Stimulated activated CD8-positive, alpha-beta memory T cell treated with anti-CD3 and anti-CD28 coated beads, Interleukin-4, amount 100 ng/mL, for 48 hours (primary cell): ENCODE data around the gene DCHS2.

ENCODE experiments used
- DNase-seq: peaks from one replicate; pipeline ENCODE4 v3.0.0-alpha.2; 2020

Gene DCHS2

DNA sequence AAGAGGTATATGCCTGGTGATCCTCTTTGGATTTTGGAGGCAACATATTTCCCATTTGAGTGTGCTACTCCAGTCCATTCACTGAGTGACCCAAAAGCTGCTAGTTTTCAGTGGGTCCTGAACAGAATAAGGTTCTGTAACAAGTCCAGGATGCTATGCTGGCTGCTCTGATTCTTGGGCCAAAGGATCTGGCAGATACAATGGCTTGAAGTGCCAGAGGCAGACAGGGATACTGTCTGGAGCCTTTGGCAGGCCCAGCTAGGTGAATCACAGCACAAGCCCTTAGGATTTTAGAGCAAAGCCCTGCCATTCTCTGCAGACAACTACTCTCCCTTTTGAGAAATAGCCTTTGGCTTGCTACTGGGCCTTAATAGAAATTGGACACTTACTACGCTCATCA, 40.6 kb downstream of the DCHS2 start:
- no peak for DNase-seq

DNA sequence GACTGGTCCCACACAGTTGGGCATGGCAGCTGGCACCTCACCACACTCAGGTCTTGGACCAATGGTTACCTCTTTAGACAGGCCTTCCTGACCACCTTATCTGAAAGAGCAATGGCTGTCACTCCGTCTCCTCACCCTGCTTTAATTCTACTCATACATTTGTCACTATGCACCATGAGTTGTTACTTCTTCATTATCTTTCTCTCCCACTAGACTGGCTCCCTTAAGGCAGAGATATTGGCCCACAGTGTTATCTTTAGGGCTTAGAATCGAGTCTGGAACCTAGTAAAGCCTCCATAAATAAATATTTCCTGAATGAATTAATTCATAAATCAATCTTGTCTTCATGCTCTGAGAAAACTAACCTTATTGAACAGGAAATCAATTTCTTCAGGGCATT, 46.6 kb downstream of the DCHS2 start:
- DNase-seq: no peak

DNA sequence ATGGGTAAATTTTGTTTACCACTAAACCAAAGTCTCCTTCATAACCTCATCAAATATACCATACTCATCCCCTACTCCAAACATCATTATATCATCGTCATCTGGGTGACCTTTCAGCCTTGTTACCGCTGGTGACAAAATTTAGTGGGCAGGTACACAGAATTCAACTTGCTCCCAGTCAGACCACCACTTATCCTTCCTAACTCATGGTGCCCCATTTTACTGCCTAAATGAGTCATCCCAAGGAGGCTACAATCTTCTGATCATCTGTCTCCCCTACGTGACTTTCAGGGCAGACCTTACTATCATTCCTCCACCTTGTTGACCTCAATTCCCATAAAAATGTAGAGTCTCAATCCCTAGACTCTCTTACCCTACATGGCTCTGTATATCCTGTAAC, 49.6 kb downstream of the DCHS2 start:
- DNase-seq: no peak

DNA sequence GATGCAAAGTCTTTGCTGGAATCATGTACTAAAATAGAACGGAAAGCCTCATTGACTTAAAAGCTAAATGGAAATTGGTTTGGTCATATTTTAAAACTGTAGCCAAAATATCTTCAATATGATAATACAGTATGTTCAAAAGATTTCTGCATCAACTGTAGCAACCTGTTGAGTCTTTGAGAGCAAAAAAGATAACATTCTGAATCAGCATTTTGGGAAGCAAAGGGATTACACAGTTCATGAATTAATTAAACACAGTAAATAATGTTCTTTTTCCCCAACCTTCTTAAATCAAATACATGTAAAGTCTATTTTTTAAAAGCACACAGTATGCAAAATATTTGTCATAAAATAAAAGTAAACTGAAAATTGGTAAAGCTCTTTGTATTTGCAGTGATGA, 50.5 kb downstream of the DCHS2 start:
- no peak for DNase-seq

DNA sequence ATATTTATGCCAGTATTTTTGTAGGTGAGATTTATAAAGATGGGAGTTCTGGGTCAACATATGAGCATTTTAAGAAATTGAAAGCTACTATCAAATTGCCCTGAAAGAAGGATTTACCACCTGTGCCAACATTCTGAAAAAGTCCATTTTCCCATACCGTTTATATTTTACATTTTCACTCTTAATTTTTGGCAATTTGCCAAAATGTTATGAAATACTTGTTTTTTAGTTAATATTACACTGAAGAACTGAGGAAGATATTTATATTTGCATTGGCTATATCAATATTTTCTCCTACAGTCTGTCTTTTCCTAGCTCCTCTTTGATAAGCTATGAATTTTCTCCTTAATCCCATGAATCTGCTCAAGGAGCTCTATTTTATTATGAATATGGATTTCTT, 52.4 kb downstream of the DCHS2 start:
- DNase-seq: no peak

DNA sequence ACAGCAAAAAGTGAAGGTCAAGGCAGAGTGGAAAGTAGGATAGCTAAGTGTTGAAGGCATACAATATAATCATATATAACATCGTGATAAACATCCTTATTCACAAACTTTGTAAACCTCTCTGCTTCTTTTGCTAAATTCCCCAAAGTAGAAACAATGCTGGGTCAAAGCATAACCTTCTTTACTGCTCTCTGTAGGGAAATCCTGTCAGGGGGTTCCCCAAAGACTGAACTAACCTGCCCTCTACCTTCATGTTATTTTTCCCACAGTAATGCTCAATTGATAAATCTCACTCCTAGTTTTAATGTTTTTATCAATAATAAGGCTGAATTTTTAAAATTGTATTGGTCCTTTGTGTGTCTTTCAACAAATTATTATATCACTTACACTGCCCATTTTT, 55.7 kb downstream of the DCHS2 start:
- no peak for DNase-seq

DNA sequence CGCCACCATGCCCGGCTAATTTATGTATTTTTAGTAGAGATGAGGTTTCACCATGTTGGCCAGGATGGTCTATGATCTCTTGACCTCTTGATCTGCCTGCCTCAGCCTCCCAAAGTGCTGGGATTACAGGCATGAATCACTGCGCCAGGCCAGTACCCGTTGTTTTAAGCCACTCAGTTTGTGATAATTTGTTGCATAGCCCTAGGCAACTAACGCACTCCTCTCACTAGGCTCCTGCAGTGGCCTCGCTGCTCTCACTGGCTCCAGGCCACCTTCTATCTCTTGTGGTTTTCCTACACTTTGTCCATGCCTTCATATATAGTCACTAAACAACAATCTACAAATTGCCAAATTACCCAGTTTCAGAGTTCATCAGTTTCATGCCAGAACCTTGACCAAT, 58.1 kb downstream of the DCHS2 start:
- DNase-seq: no peak

DNA sequence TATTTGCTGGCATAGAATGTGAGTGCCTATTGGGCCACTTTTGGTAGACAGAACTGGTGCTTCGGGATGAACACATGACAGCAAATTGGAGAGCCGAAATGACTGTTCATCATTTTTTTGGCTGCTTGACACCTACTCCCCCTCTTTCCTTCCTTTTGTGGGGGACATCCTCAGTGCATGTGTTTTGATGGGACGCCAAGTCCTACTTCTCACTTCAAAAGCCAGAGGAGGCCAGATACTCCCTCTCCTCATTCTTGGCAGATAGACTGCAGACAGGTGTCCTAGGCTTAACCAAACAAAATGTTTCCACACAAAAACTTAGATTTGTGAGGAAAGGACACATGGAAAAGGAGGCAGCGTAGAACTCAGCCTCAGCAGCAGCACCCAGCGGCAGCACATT, 62.4 kb downstream of the DCHS2 start:
- no peak for DNase-seq

DNA sequence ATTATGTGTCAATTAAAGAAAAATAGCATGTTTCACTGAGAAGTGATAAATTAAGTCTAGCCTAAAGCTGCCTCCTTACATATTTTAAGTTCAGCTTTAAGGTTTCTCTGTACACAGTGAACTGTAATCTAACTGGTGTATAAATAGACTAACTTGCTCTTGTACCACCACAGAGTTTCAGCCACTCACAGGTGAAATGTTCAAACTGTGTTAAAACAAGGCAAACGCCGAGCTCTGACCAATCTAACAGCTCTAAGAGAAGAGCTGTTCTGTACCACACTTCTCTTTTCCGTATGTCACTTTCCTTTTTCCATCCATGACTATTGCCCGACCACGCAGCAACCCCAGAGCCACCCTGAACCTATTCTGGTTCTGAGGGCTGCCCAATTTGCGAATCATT, 64.5 kb downstream of the DCHS2 start:
- no peak for DNase-seq

DNA sequence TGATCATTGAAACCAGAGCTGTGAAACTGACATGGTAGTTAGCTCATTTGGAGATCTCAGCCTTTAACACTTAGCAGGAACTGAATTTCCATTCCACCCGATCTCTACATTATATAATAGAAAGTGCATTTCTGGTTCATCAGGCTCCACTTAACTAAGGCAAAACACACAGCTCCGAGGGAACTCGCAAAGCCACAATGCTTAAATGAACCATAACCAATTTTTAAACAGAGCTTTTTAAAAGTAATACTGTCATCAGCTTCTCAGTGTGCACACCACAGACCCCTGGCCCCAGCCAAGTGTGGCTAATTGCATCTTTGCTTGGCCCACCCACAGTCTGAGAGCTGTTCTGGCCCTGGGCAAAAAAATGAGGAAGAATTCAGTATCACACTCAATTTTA, 66.1 kb downstream of the DCHS2 start:
- no peak for DNase-seq

DNA sequence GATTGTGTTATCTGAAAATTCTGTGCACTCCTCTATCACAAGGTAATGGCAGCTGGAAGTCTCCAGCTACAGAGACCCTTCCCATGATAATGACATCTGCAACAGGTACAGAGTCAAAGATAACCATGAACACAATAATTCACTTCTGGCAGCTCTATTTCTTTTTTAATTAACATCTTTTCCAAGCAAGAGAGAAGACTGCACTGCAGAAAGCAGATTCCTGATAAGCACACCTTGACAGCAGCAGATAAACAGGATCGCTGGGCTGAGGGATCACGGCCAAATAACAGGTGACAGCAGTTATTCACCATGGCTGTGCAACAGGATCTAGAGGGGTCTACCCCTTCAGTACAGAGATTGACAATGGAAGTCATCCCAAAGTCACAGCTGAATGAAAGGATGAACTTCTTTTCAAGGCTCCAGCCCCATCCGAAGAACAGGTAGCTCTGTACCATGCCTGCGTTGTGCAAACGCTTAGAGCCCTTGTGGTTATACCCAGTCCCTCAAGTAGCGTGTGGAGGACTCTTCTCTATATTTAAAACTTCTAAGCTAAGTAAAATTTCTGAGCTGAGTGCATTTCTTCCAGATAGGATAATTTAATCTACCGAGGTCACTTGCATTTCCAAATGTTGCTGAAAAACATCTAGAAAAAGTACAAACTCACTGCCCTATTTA, 66.7 kb downstream of the DCHS2 start:
- DNase-seq: no peak

DNA sequence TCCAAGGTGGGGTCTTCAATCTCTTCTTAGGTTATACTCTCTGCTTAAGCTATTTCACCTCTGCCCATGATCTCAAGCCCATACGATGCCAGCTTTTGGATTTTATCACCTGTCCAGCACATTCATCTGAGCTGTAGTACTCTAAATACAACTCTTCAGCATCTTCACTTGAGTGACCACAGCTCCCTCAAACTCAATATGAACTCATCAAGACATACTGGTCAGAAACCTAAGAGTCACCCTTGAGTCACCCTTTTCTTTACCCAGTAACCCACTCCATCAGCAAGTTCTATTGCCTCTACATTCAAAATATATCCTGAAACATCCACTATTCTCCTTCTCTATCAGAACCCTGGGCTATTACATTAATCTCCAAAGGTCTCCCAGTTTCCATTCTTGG, 69.4 kb downstream of the DCHS2 start:
- DNase-seq: no peak

DNA sequence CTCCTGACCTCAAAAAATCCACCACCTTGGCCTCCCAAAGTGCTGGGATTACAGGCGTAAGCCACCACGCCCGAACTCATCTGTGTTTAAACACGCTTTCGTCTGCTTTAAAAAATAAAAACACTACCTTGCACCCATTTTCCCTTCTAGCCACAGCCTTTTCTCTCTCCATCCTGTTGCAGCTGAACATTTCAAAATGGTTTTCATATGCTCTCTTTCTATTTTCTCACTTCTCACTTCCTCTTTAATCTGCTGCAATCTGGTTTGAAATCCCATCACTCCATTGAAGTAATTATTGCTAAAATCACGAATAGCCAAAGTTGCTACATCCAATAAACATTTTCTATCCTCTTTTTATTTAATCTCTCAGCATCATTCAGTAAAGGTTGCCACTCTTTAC, 70.0 kb downstream of the DCHS2 start:
- DNase-seq: no peak

DNA sequence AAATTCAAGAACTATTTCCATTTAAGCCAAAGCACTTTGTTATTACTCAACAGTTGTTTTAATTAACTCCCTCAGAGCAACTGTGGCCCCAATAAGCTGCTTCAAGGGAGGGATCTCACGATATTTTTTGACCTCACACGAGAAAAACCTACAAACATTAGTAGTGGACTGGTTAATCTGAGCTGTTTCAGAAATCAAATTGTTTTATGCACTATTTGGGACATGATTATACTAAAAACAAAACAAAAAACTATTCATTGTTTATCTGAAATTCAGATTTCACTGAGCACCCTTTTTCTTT, 74.3 kb downstream of the DCHS2 start:
- DNase-seq: no peak

DNA sequence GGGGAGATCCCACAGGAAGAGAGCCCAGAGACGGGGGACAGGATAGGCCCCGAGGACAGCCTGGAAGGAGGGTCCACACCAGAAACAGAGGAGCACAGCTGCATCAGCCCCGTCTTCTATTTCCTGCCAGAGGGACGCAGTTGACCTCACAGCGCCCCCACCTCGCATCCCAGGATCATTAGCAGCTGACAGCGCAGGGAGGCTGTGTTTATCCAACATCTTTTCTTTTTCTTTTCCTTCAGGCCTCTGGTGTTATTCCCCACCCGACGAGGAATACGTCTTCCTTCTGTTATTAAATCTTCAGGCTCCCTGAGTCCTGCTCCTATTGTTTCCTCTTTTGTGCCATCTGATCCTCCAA, 75.4 kb downstream of the DCHS2 start:
- DNase-seq: no peak

DNA sequence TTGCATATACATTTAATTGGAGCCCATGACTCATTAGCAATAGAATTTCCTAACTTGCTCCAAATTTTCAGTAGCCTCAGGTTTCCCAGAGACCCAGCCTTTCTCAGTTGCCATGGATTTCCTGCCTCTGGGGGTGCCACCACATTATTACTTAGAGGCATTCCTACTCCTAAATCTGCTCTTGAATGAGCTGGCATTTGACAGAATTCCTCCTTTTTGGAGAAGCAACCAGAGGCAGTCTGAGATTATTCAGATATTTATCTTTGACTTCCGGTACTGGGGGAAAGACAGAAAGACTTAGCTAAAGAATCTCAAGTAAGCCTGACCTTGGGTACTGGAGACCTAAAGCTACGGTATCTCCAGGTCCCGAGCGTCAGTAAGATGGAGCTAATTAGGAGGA, 76.3 kb downstream of the DCHS2 start:
- no peak for DNase-seq

DNA sequence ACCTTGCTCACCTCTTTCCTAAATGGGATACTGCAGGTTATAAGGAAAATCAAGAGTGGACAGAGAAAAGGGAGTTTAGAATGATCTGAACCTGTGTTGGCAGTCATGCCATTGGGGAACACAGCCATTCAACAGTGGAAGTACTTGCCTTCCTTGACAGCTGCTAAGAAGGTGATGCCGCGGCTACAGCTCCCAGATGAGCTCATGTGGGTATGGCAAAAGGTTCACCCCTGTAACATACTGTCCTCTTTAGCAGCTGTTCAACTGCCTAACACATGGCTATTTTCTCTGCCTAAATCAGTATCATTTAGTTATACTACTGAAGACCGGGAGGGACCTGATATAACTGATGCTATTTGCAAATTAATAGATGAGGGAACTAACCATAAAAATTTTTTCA, 76.8 kb downstream of the DCHS2 start:
- DNase-seq: no peak

DNA sequence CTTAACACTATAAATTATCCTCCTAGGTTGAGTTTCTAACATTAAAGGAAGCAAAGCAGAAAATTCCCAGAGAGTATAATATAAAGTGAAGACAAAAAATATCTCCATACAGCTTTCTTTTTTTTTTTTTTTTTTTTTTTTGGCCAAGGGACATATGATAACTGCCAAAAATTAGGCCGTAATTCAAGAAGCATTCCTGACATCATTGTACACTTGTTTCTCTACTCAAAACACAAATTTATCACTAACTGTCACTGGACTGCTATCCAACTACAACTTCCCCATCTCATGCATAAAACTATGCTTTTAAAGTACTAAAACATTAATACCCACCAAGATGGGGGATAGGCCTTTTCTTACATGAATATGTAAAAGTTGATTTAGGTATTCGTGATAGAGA, 77.2 kb downstream of the DCHS2 start:
- DNase-seq: no peak

DNA sequence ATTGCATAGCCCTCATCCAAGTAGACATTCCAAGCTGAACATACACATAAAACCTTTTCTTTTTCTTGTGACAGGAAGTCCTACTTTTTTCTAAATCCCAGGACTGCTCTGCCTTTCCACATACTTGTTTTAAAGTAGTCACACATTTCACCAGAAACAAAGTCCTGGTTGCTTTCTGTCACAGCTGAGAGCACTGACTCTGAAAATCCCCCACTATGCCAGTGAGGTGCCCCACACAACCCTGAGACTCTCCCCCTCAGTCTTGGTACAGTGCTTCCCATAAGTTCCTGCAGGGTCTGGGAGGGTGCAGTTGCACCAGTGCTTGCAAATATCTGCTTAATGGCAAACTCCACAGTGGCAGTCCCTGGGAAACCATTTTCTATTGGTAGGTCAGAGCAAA, 84.2 kb downstream of the DCHS2 start:
- DNase-seq: no peak

DNA sequence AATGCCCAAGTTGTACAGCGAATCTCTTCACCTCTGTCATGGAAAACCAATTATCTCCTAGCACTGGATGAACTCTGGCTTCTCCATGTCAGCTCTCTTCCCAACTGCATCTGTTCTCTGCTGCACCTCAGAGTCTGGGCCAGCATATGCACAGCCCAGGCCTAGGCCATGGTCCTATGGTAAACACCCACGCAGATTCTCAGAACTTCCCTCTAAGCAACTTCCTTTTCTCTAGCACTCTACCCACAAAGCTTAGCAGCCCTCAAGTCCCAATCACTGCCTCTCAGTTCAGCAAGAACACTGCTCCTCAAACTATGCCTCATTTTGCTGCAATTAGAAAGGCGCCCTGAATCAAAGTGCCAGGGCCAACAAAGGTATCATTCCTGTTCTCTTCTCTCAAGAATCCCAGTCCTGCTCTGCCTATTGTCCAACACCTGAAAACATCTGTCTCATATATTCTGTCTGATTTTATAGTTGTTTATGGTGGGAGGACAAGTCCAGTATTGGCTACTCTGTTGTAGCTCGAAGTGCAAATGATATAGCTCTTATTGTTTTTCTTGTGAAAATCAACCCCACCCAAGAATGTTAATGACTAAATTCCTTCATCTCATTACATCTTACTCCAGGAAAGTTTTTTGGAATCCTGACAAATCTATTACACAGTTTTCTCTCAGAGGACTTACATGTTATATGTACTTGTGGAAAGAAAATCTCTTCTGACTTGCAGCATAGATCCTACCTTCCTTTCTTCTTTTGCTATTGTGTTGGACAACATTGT, 85.4 kb downstream of the DCHS2 start:
- no peak for DNase-seq

DNA sequence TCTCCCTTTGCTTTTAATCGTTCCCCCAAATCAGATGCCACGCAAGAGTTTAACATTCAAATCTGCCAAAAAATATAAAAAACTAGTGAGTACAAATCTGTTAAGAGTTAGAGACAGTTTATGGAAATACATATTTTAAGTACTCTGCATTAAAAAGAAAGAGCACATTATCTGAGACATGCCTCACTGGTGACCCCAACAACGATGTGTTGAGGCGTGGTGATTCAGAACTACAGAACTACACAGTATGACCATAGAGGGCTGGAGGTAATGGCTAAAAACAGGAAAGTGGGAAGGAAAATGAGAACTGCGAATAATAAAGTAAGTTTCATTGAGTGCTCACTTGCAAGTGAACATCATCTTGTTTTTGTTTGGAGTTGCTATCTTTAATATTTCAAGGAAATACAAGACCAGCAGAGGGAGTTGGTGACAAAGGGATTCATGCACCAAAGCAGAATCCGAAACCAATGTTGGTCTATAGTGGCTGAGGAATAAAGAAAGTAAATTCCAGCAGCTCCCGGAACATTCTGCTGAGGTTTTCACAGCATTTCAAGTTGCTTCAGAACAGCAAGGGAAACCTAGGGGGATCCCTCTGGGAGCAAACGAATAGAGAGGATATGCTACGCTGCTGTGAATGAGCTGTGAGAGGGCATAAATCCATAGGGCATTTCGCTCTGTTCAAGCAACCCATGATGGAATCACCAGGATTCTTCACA, 92.2 kb downstream of the DCHS2 start:
- DNase-seq: no peak

DNA sequence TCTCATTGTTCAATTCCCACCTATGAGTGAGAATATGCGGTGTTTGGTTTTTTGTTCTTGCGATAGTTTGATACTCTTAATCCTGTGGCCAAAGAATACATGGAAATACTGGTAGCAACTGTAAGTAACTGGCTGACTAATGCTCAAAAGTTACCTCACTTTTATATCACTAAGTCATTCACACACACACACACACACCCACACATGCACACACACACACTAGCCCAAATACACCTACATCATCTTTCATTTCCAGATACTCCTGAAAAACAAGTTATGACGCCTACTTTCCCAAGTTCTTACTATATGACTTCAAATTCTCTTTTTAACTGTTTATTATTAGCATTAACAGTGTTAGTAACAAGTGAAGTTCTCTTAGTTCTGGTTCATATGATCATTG, 101.3 kb downstream of the DCHS2 start:
- DNase-seq: no peak

DNA sequence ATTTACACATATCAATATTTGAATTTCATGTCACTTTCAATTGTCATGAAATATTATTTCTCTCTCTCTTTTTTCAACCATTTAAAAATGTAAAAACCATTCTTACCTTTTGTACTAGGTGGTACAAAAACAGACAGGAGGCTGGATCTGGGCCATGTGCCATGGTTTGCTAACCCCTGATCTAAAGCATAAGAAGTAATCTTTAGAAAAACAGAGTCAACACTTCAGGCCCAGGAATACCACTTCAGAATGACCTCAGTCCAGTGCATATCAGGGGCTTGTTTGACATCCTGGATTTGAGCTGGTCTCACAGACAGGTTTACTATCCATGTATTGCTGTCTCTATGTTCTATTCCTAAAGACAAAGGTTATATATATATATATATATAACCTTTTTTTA, 102.5 kb downstream of the DCHS2 start:
- DNase-seq: no peak

DNA sequence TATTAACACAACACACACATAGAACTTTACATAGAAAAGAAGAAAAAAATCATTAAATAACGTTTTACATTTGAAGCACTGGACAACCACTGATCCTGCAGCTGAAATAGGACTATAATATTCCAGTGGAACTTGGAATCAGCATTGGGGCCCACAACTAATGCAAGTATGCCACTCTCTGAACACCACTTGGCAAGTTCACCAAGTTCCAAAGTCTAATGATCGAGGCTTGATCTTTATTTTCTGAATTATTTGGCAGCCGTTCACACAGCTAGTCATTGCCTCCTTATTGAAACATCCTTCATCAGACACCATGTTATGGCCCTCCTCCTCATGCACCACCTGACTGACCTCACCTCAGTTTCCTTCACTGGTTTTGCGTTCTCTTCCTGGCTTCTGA, 107.6 kb downstream of the DCHS2 start:
- no peak for DNase-seq

DNA sequence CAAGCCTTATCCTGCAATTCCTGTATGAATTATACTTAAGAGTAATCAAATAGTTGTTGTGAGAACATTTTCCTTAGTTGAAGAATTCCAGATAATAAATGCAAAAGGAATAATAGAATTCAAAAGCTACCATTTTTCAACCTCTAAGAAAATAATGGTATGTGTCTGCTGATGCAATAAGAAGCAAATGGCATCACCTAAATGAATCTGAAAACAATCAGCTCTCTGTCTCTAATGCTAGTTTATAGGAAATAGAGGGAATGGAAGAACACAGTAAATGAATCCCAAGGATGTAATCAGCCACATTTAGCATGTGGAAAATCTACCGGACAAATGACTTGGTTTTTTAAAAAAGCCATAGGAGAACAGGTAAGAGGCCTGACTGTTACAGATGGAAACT, 115.1 kb downstream of the DCHS2 start:
- DNase-seq: no peak
